ENCODE measurements around the gene ARPP19.
"Not testable (repeated sequence)": the region's sequence is repeated elsewhere in the genome, so short reads cannot be mapped to it uniquely, and the experiment has no call there.

Gene ARPP19, protein sequence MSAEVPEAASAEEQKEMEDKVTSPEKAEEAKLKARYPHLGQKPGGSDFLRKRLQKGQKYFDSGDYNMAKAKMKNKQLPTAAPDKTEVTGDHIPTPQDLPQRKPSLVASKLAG

DNA sequence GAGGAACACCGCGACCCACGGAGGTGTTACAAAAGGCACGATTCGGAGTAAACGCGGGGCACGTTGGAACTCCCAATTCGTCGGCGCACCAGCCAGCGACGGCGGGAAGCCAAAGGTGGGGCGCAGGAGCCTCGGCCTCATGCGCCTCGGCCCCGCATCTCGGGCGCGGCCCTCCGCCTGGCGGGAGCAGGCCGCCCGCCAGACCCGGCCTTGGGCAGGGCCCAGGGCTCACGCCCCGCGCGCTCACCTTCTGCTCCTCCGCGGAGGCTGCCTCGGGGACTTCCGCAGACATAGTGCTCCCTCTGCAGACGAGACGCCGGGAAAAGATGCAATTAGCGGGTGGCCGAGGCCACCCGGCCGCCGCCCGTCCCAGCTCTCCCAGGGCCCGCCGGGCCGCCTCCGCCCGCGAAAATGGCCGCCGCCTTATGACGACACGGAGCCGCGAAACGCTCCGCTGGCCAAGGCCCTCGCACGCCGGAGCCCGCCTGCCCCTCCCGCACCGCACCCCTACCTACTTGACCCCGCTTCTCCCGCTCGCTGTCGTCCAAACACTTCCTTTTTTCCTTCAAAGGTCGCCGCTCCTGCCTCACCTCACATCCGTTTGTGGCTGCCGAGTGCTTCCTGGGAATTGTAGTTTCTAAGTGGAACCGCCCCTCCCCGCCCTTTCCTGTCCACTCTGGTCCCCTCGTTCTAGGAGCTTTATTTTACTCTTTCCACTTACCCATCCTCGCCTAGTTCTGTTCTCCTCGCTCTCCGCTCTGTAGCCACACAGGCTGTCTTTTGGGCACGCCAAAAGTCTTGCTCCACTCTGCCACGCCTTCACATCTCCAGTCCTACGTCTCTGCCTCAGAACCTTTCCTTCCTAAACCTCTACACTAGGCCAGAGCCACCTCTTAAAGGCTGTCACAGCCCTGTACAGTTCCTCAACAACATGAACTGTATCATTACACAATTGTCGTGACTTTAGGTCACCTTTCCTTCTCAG, at the start of gene ARPP19:
TSS of gene ARPP19 (minus strand) at position 430 of the 985 bp plus-strand sequence. CDS start at position 292, 138 bp downstream.
- peak; percentile 48 to 55 for DNase-seq

DNA sequence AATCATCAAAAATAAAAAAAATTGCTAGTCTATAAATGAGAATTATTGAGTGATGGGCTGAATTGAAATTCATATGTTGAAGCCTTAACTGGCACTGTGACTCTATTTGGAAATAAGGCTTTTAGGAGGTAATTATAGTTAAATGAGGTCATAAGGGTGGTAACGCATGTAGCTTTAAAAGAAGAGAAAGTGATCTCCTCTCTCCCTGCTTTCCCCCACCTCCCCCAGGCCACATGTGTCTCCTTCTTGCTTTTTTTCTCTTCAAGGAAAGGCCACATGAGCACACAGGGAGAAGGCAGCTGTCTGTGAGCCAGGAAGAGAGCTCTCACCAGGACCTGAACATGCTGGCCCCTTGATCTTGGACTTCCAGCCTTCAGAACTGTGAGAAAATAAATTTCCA, 48.2 kb upstream of the ARPP19 start:
- no peak for DNase-seq

DNA sequence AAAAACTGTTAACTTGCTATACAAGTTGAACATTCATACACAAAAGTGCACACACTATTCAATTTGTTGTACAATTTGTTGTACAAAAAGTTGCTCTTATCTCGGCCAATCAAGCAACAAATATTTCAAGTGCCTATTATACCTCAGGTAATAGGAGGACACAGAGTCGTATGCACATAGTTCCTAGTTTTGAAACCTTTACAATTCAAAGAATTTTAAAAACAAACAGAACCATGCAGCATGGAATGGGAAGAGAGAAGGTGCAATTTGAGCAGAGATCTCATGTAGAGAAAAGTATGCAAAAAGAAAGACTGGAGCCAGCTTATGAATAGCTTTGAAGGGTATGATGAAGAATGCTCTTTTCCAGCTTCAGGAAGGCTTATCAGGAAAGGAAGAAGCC, 46.5 kb upstream of the ARPP19 start:
- no peak for DNase-seq

DNA sequence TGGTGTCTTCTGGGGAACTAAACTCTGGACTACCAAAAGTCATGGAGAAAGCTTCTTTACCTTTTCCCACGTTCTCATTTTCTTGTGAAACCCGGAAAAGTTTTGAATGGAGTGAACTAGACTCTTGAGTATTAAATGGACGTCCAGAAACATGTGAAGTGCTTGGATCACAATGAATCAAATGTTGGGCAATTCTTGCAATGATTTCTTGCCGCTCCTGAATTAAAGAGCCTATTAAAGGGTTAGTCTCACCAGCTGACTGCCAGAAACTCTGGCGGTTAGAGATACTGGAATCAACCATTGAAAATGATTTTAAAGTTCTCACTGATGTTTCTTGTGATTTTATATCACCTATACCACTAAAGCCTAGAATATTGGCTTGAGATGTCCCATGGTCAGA, 40.8 kb upstream of the ARPP19 start:
- no peak for DNase-seq

DNA sequence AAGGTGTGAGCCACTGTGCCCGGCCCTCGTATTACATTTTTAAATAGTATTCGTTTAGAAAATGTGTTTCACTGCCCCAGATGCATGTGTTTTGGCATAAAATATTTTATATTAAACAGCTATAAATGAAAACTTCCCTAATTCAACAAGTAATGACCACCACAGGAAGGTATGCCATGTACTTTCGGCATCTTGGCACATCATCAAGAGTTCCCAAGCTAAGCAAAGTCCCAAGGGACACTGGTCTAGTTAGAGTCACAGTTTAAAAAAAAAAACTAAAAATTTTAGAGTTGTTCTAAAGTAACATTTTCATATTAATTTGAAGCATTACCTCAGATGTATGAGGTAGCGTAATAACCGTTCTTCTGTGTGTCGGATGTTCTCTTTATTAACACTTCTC, 15.6 kb upstream of the ARPP19 start:
- no peak for DNase-seq

DNA sequence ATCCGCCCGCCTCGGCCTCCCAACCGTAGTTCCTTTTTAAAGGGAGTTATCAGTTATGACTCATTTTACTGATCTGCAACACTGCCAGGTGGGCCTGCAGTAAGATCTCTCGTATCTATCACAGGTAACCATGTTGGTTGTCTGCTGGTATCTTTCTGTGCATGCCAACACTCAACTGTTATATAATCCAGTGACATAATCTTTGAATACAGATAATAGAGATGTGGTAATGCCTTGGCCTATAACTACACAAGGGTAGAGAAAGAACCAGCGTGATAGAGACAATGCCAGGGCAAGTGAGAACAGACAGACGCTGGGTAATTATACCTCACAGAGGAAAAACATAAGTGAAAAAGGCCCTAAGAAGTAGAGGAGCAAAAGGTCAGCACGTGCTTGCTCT, 11.0 kb upstream of the ARPP19 start:
- no peak for DNase-seq

DNA sequence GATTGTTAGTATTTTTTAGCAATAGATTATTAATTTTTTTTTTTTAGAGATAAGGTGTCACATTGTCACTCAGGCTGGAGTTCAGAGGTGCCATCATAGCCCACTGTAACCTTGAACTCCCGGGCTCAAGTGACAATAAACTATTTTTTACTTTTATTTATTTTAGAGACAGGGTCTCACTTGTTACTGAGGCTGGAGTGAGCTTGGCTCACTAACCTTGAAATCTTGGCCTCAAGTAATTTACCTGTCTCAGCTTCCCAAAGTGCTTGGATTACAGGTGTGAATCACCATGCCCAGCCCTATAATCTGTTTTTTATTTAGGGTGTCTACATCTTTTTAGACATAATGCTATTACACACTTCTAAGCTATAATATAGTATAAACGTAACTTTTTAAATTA, 7.9 kb upstream of the ARPP19 start:
- no peak for DNase-seq

DNA sequence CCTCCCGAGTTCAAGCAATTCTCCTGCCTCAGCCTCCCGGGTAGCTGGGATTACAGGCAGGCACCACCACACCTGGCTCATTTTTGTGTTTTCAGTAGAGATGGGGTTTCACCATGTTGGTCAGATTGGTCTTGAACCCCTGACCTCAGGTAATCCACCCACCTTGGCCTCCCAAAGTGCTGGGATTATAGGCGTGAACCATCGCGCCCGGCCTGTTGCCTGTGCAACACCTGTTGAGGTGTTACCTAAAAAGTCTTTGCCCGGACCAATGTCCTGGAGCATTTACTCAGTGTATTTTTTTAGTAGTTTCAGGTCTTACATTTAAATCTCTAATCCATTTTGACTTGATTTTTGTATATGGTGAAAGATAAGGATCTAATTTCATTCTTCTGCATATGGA, 6.7 kb upstream of the ARPP19 start:
- DNase-seq: not testable (repeated sequence)

DNA sequence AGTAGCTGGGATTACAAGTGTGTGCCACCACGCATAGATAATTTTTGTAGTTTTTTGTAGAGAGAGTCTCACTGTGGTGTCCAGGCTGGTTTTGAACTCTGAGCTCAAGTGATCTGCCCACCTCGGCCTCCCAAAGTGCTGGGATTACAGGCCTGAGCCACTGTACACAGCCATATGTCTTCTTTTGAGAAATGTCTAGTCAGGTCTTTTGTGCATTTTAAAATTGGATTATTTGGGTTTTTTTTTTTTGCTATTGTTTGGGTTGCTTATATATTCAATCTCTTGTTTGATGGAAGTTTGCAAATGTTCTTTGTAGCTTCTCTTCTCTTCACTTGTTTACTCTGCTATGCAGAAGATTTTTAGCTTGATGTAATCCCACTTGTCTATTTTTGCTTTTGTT, 6.2 kb upstream of the ARPP19 start:
- DNase-seq: no peak

DNA sequence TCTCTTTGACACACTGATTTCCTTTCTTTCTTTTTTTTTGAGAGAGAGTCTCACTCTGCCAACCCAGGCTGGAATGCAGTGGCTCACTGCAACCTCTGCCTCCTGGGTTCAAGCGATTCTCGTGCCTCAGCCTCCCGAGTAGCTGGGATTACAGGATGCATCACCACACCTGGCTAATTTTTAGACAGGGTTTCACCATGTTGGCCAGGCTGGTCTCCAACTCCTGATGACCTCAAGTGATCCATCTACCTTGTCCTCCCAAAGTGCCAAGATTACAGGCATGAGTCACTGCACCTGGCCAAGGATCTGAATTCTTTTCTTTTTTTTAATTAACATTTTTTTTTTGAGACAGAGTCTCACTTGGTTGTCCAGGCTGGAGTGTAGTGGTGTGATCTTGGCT, 5.8 kb upstream of the ARPP19 start:
- not testable (repeated sequence) for DNase-seq

DNA sequence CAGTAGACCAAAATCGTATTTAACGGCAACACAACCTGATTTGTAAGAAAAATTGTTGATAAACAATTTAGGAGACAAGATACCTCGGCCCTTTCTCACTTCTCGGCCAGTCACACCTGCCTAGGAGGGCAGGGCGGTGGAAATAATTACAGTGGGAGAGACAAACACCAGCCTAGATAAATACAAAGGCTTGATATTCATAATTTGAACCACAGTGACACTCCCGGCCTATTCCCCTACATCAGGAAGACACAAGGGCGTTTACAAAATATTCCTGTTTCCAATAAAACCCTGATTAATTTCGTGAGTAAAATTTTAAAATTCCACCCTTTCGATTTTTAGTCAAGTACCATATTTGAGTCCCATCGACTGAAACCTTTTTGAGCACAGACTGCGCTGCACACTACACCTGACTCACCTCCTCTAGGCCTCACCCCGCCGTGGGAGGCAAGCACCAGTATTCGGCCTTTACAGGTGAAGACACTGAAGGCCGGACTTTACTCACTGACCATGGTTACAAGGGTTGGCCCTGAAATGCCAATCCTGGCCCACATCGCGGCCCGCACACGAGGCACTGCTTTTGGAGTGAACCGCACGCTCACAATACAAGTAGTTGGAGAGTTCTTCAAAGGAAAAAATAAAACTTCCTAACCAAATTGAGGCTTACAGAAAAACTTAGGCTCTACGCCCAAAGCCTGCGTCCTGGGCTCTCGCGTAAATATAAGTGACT, 794 bp downstream of the ARPP19 start:
- DNase-seq: no peak

DNA sequence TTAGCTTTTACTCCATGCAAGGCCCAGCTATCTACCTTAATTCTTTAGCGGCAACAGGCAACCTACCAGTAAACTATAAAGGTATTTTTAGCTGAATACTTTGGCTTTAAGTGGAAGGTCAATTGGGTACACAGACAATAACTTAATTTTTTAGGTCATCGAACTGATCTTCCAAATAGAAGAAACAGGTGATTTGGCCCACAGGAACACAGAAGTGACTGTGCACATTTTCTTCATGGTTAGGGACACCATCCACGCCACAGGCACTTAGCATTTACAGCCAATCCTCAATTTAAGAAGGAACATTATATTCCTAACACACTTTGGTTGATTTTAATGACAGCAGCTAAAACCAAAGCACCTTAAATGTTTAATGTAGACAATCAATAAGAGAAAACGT, 1.9 kb downstream of the ARPP19 start:
- no peak for DNase-seq

DNA sequence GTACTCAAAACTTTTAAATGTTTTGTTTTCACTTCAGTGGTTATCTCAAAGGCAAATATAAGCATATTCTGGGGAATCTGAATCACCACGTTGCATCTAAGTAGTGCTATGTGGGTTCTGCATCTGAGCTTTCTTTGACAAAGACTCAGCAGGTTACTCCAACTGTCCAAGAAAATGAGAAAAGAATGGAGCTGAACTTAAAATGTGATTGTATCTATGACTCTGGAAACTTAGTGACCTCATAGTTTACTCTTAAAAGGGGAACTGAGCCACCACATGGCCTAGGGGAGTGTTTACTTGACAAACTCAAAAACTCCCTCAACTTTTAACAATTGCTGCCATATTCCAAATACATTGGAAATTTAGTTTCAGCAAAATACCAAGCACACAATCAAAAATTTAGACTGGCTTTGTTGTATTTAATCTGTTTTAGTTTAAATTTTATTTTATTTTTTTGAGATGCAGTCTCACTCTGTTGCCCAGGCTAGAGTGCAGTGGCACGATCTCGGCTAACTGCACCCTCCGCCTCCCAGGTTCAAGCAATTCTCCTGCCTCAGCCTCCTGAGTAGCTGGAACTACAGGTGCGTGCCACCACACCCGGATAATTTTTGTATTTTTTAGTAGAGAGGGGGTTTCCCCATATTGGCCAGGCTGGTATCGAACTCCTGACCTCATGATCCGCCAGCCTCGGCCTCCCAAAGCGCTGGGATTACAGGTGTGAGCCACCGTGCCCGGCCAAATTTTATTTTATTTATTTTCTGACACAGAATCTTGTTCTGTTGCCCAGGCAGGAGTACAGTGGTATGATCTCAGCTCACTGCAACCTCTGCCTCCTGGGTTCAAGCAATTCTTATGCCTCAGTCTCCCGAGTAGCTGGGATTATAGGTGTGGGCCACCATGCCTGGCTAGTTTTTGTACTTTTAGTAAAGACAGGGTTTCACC, 3.1 kb downstream of the ARPP19 start:
- not testable (repeated sequence) for DNase-seq

DNA sequence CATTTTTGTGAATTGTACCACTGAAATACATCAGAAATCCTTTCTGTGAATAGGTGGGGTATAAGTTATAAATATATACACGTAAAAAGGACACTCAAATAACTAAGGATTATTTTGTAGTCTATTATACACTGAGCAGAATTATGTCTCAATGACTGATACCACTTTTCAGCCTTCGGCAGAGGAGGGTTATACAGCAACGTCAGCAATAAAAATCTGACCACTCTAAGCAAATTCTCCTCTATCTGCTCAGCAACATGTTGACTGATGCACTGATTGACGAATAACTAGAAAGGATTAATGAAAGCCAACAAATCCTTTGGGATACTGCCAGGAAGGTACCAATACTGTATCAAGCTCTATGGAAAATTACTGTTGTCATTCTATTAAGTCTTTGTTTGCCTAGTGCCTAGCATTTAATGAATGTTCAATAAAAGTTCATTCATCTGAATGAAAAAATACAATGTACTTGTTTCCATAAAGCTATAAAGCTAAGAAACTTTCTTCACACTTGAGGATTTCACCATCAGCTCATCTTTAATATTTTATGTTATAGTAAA, 5.2 kb downstream of the ARPP19 start:
- DNase-seq: no peak

DNA sequence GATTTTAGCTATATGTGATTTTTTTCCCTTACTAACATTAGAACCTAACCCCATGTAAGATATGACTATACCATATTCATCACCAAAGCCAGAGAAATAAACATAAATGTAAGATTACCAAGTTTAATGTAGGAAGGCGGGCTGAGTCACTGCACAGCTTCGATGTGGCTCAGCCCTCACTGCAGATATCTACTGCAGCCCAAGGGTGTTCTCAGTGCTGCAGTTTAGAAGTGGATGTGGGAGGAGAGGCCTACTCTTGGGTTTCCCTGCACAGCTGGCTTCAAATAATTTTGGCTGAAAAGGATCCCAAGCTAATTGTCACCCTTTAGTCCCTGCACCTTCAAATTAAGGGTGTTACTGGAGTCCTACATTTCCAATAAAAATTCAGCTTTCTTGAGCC, 9.3 kb downstream of the ARPP19 start:
- no peak for DNase-seq

DNA sequence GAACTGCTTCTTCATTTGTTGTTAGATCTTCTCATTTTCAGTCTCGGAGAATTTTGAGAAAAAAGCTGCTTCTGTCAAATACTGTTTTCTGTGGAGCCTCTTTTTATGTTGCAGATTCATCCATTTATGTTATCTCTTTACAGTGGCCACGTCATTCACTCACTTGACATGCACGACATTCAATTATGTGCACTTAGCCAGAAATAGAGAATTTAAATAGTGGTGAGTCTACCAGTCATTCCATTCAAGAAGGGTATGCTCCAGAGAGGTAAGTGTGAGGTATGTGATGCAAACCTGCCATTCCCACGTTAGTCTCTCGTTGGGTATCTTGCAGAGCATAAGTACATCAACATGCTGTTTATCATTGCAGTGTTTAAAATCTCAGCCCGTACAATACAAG, 9.8 kb downstream of the ARPP19 start:
- no peak for DNase-seq

DNA sequence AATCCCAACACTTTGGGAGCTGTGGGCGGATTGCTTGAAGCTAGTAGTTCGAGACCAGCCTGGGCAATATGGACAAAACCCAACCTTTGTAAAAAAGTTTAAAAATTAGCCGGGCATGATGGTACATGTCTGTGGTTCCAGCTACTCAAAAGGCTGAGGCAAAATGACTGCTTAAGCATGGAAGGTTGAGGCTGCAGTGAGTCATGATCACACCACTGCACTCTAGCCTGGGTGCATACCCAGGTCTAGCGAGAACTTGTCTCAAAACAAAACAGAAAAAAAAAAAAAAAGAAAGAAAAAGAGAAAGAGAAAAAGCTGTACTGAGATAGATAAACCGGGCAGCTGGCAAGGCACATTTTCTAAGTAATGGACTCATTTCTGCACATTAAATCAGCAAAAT, 10.6 kb downstream of the ARPP19 start:
- DNase-seq: no peak

DNA sequence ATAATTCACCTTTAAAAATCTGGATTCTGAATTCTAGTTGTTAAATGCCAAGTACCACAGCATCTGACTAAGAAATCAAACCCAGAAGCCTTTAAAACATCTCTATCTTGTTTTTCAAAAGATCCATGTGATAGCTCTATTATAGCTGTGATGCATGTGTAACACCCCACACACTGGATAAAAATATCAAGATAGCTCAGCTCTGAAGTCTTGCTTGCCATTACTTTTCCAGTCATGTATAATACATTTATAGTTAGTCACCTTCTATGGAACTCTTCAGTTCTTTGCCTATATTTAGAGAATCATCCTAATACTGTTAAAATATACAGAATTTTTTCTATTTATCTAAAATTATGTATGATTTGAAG, 11.6 kb downstream of the ARPP19 start:
- no peak for DNase-seq

DNA sequence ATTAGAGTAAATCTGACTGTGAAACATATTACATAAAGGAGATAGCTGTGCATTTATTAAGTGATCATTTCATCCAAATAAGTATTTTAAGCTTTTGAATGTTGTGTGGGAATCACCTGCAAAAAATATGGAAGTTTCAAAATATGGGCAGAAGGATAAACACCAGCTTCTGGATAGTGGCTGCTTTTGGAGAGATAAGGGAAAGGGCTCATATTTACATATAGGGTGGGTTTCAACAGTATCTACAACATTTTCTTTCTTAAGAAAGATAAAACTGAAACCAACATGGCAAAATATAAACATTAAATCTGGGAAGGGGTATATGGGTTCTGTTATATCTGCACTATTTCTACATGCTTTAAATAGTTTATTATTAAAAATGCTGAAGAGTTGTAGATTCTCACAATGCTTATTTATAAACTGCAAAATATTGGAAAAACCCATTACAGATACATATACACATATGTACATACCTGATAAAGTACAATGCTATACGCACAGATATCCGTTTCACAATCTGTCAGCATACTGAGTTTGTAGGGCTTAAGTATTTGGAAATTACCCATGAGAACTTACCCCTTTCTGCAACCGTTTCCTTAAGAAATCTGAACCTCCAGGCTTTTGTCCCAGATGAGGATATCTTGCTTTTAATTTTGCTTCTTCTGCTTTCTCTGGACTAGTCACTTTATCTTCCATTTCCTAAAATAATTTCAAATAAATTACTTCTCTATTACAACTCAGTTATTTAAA, 12.1 kb downstream of the ARPP19 start:
- no peak for DNase-seq

DNA sequence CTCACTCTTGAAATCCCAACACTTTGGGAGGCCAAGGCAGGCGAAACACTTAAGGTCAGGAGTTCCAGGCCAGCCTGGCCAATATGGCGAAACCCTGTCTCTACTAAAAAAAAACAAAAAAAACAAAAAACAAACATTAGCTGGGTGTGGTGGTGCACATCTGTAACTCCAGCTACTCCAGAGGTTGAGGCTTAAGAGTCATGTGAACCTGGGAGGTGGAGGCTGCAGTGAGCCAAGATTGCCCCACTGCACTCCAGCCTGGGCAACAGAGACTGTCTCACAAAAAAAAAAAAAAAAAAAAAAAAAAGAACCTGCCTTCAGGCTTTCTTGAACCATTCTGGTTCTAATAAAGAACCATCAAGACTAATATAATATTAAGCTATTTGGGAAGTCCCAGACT, 16.5 kb downstream of the ARPP19 start:
- no peak for DNase-seq

DNA sequence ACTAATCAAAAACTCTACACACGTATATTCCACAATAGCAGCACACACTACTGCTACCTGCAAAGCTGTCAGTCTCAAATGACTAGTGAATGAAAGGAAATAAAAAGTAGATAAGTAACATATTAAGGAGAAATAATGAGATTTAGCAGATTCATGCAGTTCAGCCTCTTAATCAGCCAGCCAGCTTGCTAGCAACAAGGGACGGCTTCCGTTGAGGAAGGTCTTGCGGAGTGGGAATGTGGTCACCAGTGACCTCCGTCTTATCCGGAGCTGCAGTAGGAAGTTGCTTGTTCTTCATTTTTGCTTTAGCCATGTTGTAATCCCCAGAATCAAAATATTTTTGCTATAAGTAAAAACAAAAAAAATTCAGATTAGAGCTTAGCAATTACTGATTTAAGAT, 17.1 kb downstream of the ARPP19 start:
- DNase-seq: no peak

DNA sequence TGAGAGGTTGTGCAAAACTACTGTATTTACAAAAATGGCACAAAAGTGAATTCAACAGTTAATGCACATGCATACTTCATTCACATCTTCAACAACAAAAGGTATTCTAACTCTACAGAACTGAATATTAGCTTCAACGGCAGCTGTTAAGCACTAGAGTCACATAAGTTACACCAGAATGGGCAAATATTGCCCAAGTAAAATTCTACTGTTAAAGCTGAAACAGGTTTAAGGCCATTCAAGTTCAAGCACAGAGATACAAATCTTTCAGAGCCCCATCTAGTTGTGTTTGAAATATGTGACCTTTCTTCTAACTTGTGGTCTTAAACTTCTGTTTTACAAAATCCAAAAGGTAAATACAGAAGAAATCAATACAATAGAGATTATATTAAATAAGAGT, 17.6 kb downstream of the ARPP19 start:
- not testable (repeated sequence) for DNase-seq
